Neural progenitor cell (in vitro differentiated cells): ENCODE measurements around the gene TTC12. TPM values are rescaled to one million over a fixed set of nuclear protein-coding genes. Genes with fewer than 3 reads are reported as not detected.

Experiments used
- DNase-seq: peaks from one replicate; pipeline ENCODE4 v3.0.0-alpha.2; 2016; ENCODE audit warnings: low spot score
- H2AFZ ChIP-seq: fragments of 200-600 bp; sonication (generic); replicated peaks from 2 replicates; pipeline ENCODE4 v1.6.1; 2016; ENCODE audit warnings: antibody characterized with exemption
- H3F3A ChIP-seq: fragments of 200-600 bp; sonication (generic); 2 replicates; pipeline ENCODE4 v1.6.1; 2016; ENCODE audit warnings: antibody characterized with exemption, low read depth
- H3K27ac ChIP-seq: fragments of 200-600 bp; sonication (generic); 2 replicates; pipeline ENCODE4 v1.5.1; 2016; ENCODE audit warnings: mild to moderate bottlenecking
- H3K27me3 ChIP-seq: fragments of 200-600 bp; sonication (generic); 2 replicates; pipeline ENCODE4 v1.6.1; 2016; ENCODE audit warnings: mild to moderate bottlenecking, moderate library complexity
- H3K36me3 ChIP-seq: fragments of 200-600 bp; sonication (generic); 2 replicates; pipeline ENCODE4 v1.5.1; 2016
- H3K4me1 ChIP-seq: fragments of 200-600 bp; sonication (generic); 2 replicates; pipeline ENCODE4 v1.6.1; 2016; ENCODE audit warnings: mixed run types
- H3K4me2 ChIP-seq: fragments of 200-600 bp; sonication (generic); 2 replicates; pipeline ENCODE4 v1.6.1; 2016
- H3K4me3 ChIP-seq: fragments of 200-600 bp; sonication (generic); 2 replicates; pipeline ENCODE4 v1.5.1; 2016
- H3K79me2 ChIP-seq: fragments of 200-600 bp; sonication (generic); 2 replicates; pipeline ENCODE4 v1.6.1; 2016; ENCODE audit warnings: low read depth
- H3K9ac ChIP-seq: fragments of 200-600 bp; sonication (generic); 2 replicates; pipeline ENCODE4 v1.6.1; 2016
- H3K9me3 ChIP-seq: fragments of 200-600 bp; sonication (generic); 2 replicates; pipeline ENCODE4 v1.5.1; 2016; ENCODE audit warnings: low read depth
- H4K20me1 ChIP-seq: fragments of 200-600 bp; sonication (generic); 2 replicates; pipeline ENCODE4 v1.6.1; 2016; ENCODE audit warnings: low read depth
- H3K27ac Mint-ChIP-seq: 3 replicates; pipeline ENCODE4 v1.8.0; 2021; ENCODE audit warnings: mixed read lengths
- H3K27me3 Mint-ChIP-seq: 2 replicates; pipeline ENCODE4 v1.8.0; 2022; ENCODE audit warnings: low read depth, mild to moderate bottlenecking, inconsistent platforms, moderate library complexity, mixed read lengths; ENCODE audit not compliant: insufficient read depth
- H3K36me3 Mint-ChIP-seq: 3 replicates; pipeline ENCODE4 v1.8.0; 2021; ENCODE audit warnings: mixed read lengths
- H3K4me1 Mint-ChIP-seq: 3 replicates; pipeline ENCODE4 v1.8.0; 2021; ENCODE audit warnings: mixed read lengths
- H3K4me3 Mint-ChIP-seq: 3 replicates; pipeline ENCODE4 v1.8.0; 2021; ENCODE audit warnings: mild to moderate bottlenecking, moderate library complexity, mixed read lengths
- H3K9me3 Mint-ChIP-seq: 3 replicates; pipeline ENCODE4 v1.8.0; 2020; ENCODE audit warnings: mixed read lengths
- EZH2 ChIP-seq: fragments of 200-600 bp; sonication (generic); IDR thresholded peaks from 2 replicates; pipeline ENCODE4 v1.6.1; 2017; ENCODE audit warnings: antibody characterized with exemption, mild to moderate bottlenecking, moderate library complexity
- EZH2phosphoT487 ChIP-seq: fragments of 200-600 bp; sonication (generic); IDR thresholded peaks from 2 replicates; pipeline ENCODE4 v1.6.1; 2017; ENCODE audit warnings: antibody characterized with exemption
- total RNA-seq: library from RNA; depleted of rRNA; stranded (reverse); fragments of >200 nt; gene quantifications from 2 replicates; pipeline ENCODE4 v1.2.3, GENCODE V29; 2015; ENCODE audit warnings: low replicate concordance
- TF ChIP-seq, protein P1 (sequence below): fragments of 200-600 bp; sonication (generic); IDR thresholded peaks from 2 replicates; pipeline ENCODE4 v1.5.1; 2017; ENCODE audit warnings: antibody characterized with exemption, mild to moderate bottlenecking

TTC12 gene
- total RNA-seq, 1 donor from 2014 or later = 33.4 TPM

DNA sequence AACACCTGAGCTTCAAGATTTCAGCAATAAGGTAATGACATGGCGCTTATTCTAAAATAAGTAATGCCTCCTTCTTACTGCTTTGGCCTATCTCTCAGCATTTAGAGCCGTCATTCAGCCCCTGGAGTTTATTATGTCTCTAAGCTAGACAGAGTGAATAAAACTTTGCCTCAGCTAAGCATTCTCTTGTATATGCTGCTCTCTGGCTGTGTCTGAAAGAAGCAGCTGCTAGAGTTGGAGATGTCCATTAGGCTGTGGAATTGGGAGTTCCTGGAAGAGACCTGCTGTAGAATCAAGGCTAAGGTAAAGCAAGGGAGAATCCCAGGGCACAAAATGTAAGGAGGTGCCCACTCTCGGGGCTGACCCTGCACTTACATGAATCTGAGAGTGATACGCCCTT is 35.5 kb upstream of the TTC12 start:
- Mint-ChIP-seq H3K9me3 (no peaks in the 10 kb centered on the region), H3K36me3 (no peaks in the 10 kb centered on the region), H3K27me3 (peaks cover 2% of the 10 kb centered on the region), H3K4me3 (no peak overlapping the region), H3K27ac (no peak overlapping the region), H3K4me1 (peaks cover 7% of the 10 kb centered on the region)
- no peaks in the 10 kb centered on the region for H3K9me3 ChIP-seq
- TF ChIP-seq EZH2phosphoT487 = no peak
- TF ChIP-seq, protein P1, sequence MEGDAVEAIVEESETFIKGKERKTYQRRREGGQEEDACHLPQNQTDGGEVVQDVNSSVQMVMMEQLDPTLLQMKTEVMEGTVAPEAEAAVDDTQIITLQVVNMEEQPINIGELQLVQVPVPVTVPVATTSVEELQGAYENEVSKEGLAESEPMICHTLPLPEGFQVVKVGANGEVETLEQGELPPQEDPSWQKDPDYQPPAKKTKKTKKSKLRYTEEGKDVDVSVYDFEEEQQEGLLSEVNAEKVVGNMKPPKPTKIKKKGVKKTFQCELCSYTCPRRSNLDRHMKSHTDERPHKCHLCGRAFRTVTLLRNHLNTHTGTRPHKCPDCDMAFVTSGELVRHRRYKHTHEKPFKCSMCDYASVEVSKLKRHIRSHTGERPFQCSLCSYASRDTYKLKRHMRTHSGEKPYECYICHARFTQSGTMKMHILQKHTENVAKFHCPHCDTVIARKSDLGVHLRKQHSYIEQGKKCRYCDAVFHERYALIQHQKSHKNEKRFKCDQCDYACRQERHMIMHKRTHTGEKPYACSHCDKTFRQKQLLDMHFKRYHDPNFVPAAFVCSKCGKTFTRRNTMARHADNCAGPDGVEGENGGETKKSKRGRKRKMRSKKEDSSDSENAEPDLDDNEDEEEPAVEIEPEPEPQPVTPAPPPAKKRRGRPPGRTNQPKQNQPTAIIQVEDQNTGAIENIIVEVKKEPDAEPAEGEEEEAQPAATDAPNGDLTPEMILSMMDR = peak; percentile 10
- TF ChIP-seq EZH2 = no peak
- DNase-seq = no peak
- H3K27ac ChIP-seq = no peak overlapping the region
- no peaks in the 10 kb centered on the region for H3K27me3 ChIP-seq
- peaks cover 24% of the 10 kb centered on the region for H3K4me1 ChIP-seq
- no peaks in the 10 kb centered on the region for H4K20me1 ChIP-seq
- H3K4me3 ChIP-seq = no peak overlapping the region
- H3K9ac ChIP-seq = no peak overlapping the region
- H2AFZ ChIP-seq = no peak overlapping the region
- H3F3A ChIP-seq = no peaks in the 10 kb centered on the region
- no peak overlapping the region for H3K4me2 ChIP-seq
- no peaks in the 10 kb centered on the region for H3K79me2 ChIP-seq
- no peaks in the 10 kb centered on the region for H3K36me3 ChIP-seq

DNA sequence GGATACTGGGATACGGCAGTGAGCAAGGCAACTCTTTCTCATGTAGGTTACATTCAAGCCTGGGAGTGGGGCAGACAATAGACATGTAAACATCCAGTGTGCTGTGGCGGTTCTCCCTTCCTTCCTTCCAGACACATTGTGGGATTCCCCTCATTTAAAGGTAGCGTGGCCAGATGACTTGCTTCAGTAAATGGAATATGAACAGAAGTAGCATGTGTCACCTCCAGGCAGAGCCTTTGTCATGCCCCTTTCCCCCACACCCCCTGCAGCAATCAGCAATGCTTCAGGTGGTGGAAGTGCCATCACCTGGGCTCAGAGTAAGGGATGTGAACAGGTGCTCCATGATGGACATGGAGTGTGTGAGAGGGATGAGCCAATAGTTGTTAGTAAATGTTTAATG is 34.8 kb upstream of the TTC12 start:
- Mint-ChIP-seq H3K36me3 (no peaks in the 10 kb centered on the region), H3K9me3 (no peaks in the 10 kb centered on the region), H3K4me1 (peaks cover 5% of the 10 kb centered on the region), H3K27me3 (peaks cover 2% of the 10 kb centered on the region), H3K27ac (no peak overlapping the region), H3K4me3 (no peak overlapping the region)
- Histone ChIP-seq H3K4me3 (no peak overlapping the region), H2AFZ (no peak overlapping the region), H3K4me2 (no peak overlapping the region), H3K36me3 (no peaks in the 10 kb centered on the region), H3K4me1 (peaks cover 17% of the 10 kb centered on the region), H3K9me3 (no peaks in the 10 kb centered on the region), H4K20me1 (no peaks in the 10 kb centered on the region), H3K27me3 (no peaks in the 10 kb centered on the region), H3K9ac (no peak overlapping the region), H3K79me2 (no peaks in the 10 kb centered on the region), H3K27ac (no peak overlapping the region), H3F3A (no peaks in the 10 kb centered on the region)
- no peak for DNase-seq
- TF ChIP-seq, protein P1 = no peak
- TF ChIP-seq EZH2 (no peak), EZH2phosphoT487 (no peak)

DNA sequence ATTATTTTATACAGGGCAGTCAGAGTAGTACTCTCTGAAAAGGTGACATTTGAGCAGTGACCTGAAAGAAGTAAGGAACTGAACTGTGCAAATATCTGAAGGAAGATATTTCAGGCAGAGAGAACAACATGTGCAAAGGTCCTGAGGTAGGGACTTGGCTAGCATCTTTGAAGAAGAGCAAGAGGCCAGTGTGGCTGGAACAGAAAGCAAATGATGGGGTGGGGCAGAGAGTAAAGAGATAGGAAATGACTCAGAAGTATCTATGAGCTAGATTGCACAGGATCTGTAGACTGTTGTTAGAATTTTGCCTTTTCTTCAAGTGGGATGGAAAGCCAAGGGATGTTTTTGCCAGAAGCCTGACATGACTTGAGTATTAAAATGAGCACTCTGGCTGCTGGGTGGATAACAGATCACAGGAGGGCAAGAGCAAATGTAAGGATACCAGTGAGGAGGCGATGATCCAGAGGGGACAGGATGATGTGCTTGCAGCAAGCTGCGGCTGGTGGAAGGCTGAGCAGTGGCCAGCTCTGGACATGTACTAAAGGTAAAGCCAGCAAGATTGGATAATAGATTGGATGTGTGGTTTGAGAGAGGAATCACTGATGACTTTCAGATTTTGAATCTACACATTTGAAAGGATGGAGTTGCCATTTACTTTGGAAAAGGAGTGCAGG is 33.2 kb upstream of the TTC12 start:
- no peak overlapping the region for H3K27ac ChIP-seq
- Mint-ChIP-seq H3K4me3 (no peak overlapping the region), H3K4me1 (peaks cover 4% of the 10 kb centered on the region), H3K27ac (no peak overlapping the region), H3K27me3 (peaks cover 2% of the 10 kb centered on the region), H3K9me3 (no peaks in the 10 kb centered on the region), H3K36me3 (no peaks in the 10 kb centered on the region)
- H3K4me1 ChIP-seq = peaks cover 6% of the 10 kb centered on the region
- no peaks in the 10 kb centered on the region for H3K79me2 ChIP-seq
- H2AFZ ChIP-seq = no peak overlapping the region
- DNase-seq = no peak
- no peaks in the 10 kb centered on the region for H4K20me1 ChIP-seq
- no peak overlapping the region for H3K4me3 ChIP-seq
- H3K27me3 ChIP-seq = no peaks in the 10 kb centered on the region
- H3K4me2 ChIP-seq = no peak overlapping the region
- H3K36me3 ChIP-seq = no peaks in the 10 kb centered on the region
- H3K9me3 ChIP-seq = no peaks in the 10 kb centered on the region
- H3F3A ChIP-seq = no peaks in the 10 kb centered on the region
- TF ChIP-seq EZH2phosphoT487 (no peak), EZH2 (no peak)
- TF ChIP-seq, protein P1 = no peak
- no peak overlapping the region for H3K9ac ChIP-seq
